NCI-H345 treated with DMSO at 0.1 percent for 48 hours (cell line): ENCODE data around the gene NLRC5.

Experiments used
- DNase-seq: peaks from one replicate; lab custom pipeline; 2025; ENCODE audit not compliant: unreplicated experiment; lab: John Stamatoyannopoulos, UW

NLRC5 gene

DNA sequence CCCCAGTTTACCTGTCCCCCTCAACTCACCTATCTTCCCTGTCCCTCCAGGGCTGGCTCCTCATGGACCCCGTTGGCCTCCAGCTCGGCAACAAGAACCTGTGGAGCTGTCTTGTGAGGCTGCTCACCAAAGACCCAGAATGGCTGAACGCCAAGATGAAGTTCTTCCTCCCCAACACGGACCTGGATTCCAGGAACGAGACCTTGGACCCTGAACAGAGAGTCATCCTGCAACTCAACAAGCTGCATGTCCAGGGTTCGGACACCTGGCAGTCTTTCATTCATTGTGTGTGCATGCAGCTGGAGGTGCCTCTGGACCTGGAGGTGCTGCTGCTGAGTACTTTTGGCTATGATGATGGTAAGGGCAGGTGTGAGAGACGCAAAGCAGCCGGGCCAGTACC is 31.3 kb downstream of the NLRC5 start:
- DNase-seq = no peak

DNA sequence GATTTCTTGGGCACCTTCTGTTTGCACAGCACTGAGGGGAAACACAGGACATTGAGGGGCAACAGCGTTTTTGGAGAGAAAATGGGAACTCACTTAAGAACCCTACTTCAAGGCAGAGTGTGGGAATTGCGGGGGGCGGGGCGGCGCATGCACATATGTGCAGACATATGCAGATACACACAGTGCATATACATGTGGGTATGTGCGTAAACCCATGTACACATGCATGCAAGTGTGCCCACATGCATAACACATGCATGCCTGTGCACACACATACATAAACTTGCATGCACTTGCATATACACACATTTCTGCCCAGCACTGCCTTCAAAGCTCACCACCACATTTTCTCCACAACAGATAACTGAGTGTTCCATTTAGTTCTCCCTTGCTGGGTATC is 32.4 kb downstream of the NLRC5 start:
- no peak for DNase-seq

DNA sequence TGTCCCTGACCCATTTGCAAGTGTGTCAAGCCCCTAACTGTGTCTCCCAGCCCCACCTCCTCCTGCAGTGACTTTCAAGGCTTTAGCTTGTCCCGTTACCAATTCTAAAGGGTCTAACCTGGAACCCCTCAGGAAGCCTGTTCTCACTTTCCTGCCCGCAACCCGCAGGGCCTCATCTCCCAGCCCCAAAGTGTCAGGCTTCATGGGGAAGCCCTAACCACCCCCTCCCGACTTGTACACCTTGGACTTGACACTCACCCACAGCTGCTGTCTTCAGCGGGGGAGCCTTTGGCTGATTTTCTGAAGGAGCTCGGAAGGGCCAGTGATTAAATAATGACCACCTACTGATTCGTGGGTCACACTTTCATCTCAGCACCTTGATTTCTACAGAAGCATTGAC is 33.1 kb downstream of the NLRC5 start:
- no peak for DNase-seq

DNA sequence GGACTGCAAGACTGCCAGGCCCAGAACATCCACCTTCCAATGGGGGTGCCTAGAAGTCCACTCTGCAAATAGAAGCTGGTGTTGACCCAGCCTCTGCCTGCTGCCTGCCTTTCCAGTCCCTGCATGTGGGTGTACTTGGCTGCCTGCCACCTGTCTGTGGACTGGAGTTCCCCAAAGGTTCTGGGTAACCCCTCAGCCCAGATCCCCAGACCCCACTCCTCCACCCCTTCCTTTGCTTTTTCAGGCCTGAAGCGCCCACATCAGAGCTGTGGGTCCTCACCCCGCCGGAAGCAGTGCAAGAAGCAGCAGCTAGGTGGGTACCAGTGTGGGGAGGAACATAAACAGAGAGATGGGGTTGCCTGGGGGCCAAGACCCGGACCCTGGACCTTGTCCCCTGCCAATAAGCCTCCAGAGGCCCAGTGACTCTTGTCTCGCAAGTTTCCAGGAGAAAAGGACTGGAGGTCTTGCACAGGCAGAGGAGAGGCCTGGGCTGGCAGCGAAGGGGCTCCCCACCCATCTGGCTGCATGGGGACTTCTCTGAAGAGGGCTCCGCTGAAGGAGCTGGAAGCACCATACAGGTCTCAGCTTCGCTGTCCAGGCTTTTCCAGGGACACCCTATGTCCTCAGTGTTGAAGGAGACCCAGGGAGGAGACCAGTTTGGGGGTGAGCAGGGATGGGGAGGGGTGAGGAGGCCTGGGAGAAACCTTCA is 34.3 kb downstream of the NLRC5 start:
- no peak for DNase-seq

DNA sequence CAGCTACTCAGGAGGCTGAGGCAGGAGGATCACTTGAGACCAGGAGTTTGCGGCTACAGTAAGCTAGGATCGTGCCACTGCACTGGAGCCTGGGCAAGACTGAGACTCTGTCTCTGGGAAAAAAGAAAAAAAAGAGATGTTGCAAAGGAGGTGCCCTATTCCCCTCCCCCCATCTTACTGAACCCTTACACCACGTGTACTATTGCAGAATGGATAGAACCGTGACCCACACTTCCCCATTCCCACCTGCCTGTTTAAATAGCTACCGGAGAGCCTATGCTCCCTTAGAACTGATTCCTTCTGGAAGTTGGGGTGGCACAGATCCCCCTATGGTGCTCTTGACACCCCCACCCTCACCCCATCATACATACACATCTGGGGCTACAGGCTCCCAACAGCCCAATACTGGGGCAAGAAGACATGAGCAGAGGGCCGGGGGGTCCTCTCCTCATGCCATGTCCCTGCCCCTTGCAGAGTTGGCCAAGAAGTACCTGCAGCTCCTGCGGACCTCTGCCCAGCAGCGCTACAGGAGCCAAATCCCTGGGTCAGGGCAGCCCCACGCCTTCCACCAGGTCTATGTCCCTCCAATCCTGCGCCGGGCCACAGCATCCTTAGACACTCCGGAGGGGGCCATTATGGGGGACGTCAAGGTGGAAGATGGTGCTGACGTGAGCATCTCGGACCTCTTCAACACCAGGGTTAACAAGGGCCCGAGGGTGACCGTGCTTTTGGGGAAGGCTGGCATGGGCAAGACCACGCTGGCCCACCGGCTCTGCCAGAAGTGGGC is 35.7 kb downstream of the NLRC5 start:
- no peak for DNase-seq

DNA sequence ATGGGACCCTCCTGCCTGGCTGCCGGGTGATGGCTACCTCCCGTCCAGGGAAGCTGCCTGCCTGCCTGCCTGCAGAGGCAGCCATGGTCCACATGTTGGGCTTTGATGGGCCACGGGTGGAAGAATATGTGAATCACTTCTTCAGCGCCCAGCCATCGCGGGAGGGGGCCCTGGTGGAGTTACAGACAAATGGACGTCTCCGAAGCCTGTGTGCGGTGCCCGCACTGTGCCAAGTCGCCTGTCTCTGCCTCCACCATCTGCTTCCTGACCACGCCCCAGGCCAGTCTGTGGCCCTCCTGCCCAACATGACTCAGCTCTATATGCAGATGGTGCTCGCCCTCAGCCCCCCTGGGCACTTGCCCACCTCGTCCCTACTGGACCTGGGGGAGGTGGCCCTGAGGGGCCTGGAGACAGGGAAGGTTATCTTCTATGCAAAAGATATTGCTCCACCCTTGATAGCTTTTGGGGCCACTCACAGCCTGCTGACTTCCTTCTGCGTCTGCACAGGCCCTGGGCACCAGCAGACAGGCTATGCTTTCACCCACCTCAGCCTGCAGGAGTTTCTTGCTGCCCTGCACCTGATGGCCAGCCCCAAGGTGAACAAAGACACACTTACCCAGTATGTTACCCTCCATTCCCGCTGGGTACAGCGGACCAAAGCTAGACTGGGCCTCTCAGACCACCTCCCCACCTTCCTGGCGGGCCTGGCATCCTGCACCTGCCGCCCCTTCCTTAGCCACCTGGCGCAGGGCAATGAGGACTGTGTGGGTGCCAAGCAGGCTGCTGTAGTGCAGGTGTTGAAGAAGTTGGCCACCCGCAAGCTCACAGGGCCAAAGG is 36.8 kb downstream of the NLRC5 start:
- DNase-seq = no peak

DNA sequence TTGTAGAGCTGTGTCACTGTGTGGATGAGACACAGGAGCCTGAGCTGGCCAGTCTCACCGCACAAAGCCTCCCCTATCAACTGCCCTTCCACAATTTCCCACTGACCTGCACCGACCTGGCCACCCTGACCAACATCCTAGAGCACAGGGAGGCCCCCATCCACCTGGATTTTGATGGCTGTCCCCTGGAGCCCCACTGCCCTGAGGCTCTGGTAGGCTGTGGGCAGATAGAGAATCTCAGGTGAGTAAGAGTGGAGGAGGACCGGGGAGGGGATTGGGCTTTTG is 37.4 kb downstream of the NLRC5 start:
- no peak for DNase-seq

DNA sequence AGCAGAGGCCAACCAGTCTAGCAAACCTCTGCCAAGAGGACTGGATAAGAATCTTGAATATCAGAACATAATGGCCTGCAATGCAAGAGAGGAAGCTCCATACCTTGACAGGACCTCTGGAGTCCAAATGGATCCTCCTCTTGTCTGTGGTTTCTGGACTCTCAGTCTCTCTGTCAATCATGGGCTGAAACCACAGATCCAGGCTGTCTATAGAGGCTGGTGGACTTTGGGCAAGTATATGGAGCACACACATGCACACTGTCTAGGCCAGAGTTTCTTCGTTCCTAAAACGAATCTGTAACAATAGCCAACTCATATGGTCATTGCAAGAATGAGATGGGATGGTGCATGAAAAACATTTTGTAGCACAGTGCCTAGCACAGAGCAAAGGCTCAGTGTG is 37.7 kb downstream of the NLRC5 start:
- no peak for DNase-seq

DNA sequence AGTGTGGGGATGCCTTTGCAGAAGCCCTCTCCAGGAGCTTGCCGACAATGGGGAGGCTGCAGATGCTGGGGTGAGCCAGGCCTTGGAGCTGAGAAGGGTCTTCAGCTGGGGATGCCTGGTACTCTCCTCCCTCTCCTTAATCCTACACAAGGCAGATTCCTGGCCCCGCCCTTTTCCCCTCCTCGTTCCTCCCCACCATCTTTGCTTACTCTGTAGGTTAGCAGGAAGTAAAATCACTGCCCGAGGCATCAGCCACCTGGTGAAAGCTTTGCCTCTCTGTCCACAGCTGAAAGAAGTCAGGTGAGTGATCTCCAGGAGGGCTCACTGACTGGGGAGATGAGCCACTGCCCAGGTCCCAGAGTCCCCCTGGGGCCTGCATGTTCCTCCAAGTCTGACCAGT is 38.7 kb downstream of the NLRC5 start:
- no peak for DNase-seq

DNA sequence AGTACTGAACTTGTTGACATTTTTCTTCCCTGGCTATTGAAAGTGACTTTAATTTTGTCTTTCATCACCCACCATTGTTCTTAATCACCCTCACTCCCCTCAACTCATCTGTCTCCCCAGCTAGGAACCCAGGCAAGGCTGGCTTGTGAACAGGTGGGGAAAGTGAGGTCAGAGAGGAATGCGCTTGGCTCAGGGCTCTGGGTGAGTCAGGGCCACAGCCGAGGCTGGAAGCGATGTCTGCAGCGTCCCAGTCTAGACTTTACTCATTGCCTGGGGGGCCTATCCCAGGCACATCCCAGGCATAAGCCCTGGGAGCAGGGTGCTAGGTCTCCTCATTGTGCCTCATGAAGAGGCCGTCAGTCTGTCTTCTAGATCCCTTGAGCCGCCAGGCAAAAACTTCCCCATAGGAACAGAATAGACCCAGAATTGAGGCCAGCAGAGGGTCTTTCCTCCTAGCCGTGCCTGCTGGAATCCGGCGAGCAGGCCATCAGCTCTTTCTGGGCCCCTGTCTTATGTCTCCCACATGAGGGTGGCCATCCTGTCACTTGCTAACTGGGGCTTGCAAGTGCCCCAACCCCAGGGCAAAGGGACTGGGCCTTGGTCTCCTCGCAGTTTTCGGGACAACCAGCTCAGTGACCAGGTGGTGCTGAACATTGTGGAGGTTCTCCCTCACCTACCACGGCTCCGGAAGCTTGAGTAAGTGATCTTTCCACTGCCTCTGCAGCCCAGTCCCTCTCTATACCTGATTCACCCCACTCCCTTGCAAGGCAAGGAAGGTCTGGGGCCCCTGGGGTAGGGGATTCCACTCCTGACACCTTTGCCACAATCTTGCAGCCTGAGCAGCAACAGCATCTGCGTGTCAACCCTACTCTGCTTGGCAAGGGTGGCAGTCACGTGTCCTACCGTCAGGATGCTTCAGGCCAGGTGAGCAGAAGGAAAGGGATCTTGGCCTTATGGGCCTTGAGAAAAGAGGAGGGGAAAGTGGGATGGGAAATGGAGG is 40.1 kb downstream of the NLRC5 start:
- no peak for DNase-seq

DNA sequence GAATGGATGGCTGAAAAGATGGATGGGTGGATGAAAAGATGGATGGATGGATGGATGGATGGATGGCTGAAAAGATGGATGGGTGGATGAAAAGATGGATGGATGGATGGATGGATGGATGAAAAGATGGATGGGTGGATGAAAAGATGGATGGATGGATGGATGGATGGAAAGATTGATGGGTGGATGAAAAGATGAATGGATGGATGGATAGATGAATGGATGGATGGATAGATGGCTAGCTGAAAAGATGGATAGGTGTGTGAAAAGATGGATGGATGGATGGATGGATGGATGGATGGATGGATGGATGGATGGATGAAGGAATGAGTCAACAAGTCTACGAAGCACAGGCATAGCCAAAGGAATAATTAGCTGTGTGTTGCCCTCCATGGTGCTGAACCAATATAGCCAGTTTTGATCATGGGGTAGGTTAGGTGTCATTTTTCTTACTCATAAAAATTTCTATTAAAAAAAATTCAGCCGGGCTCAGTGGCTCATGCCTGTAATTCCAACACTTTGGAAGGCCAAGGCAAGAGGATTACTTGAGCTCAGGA is 41.1 kb downstream of the NLRC5 start:
- no peak for DNase-seq

DNA sequence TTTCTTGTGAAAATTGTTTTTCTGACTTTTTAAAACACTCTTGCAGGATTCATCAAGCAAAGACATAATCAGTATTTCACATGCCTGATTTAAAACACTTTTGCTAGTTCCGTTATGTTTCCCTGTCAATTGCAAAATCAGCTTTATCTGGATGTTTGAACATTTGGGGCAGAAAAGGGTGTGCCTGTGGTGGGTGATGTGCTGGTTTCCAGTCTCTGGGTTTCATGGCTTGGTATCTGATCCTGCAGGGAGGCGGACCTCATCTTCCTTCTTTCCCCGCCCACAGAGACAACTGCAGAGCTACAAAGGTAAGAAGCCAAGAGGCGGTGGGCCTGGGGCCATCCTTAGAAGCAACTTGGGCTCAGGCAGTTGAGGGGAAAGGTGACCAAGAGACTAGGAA is 41.8 kb downstream of the NLRC5 start:
- DNase-seq = no peak

DNA sequence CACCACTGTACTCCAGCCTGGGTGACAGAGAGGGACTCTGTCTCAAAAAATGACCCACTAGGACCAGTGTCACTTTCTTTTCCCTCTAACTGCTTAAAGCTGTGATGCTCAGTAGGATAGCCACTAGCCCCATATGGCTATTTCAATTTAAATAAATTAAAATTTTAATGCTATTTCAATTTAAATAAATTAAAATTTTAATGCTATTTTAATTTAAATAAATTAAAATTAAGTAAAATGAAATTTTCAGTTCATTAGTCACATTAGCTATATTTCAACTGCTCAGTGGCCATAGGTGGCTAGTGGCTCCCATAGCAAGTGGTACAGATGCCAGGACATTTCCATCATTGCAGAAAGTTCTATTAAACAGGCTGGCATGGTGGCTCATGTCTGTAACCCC is 43.0 kb downstream of the NLRC5 start:
- DNase-seq = no peak

DNA sequence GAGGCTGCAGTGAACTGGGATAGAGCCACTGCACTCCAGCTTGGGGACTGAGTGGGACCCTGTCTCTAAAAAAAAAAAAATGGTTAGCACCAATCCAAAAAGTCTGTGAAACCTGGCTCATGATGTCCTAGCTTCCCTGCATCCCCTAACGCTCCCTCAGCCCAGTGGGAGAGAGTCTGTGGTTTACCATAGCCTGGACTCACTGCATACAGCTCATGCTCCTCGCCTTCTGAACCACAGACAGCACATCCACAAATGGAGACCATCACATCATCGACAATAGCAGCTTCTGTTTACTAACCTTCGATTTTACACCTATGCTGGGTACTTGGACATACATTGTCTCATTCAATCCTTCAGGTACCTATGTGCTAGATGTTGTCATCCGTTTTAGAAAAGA is 43.6 kb downstream of the NLRC5 start:
- DNase-seq = no peak

DNA sequence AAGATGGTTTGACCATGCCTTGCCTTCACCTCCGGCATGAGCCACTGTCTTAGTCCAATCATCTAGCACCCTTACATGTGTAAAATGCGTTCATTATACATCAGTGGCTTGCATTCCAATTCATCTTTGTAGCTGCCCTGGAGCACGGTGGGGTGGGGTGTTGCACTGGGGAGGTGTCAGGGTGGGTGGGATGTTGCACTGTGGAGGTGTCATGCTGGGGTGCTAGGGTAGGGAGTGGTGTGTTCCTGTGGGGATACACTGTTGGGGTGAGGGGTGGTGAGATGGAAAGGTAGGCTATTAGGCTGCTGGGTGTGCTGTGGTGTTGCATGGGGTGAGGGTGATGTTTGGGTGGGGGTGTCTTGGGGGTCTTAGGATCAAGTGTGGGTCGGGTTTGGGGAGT is 47.0 kb downstream of the NLRC5 start:
- DNase-seq = no peak

DNA sequence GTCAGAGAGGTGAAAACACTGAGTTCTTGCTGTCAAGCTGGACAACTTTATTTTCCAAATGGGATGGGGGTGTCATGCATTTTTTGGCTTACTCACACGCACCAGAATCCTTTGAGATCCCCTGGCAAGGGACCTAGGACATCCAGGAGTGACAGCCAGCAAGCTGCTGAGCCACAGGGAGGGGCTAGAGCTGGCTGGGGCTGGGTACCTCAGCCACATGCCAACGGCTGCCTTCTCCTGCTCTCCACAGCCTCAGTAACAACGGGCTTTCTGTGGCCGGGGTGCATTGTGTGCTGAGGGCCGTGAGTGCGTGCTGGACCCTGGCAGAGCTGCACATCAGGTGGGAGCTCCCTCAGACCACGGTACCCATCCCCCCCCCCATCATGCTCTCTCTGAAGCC is 47.6 kb downstream of the NLRC5 start:
- no peak for DNase-seq

DNA sequence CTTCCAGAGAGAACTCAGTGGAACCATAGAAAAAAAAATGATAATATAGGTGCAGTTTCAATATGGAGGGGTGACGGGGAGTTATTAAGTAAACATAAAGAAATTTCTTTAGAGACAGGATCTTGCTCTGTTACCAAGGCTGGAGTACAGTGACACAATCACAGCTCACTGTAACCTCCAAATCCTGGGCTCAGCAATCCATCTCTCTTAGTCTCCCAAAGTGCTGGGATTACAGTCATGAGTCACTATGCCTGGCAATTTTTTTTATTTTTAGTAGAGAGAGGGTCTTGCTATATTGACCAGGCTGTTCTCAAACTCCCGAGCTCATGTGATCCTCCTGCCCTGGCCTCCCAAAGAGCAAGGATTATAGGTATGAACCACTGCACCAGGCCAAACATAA is 48.8 kb downstream of the NLRC5 start:
- no peak for DNase-seq

DNA sequence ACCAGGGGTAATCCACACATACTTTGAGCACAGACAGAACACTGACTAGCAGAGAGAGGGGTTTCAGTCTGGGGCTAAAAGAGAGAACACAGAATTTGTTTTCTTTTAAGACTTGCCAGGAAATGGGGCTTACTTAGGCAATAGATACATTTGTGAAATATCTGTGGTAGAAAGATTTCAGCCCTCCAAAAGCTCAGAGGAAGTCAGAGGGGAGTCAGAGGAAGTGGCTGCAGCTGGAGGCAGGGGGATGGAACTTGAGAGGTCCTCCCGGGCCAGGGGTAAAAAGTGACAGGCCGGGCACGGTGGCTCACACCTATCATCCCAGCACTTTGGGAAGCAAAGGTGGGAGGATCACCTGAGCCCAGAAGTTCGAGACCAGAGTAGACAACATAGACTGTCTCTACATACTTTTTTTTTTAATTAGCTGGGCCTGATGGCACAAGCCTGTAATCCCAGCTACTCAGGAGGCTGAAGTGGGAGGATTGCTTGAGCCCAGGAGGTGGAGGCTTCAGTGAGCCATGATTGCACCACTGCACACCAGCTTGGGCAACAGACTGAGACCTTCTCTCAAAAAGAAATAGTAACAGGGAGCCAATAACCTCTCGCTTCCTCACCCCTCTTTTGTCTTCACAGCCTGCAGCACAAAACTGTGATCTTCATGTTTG is 49.9 kb downstream of the NLRC5 start:
- no peak for DNase-seq

DNA sequence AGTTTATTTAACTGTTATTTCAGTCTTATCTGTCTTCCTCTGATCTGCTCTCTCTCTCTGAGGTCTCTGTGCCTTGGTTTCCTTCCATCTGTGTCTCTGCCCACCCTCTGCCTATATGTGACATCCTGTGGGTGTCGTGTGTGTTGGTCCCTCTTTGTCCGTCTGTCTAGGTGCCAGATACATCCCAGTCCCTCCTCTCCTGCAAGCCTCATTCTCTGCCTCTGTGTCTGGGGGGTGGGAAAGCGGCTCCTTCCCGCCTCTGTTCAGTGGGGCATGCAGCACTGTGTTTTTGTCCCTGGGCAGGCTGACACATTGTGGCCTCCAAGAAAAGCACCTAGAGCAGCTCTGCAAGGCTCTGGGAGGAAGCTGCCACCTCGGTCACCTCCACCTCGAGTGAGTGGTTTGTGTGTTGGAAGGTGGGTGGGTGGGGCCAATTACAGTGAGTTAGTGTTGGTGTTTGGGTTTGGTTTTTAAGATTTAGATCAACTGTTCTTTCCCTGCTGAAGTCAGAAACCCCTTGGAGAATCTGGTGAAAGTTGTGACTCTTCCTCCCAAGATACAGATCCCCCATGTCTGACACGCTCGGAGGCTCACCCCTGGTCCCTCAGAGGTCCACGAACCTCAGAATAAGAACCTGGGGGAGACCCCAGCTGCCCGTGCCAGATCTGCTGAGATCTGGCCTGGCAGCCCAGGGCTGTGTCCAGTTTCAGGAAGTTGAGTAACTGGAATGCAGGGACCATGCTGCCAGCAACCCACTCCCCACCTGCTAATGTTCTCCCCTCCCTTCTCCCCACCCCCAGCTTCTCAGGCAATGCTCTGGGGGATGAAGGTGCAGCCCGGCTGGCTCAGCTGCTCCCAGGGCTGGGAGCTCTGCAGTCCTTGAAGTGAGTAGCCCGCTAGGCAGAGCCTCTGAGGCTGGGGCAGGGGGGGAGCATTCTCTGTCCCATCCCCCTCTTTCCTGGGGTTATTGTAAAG is 52.1 kb downstream of the NLRC5 start:
- DNase-seq = no peak
